H1 (cell line): ENCODE measurements around the gene TMEM255B. TPM values are rescaled to one million over a fixed set of nuclear protein-coding genes. Genes with fewer than 3 reads are reported as not detected.

Experiments
- CTCF ChIA-PET: fragments of 300-600 bp; sonication (Branson Sonifier 250); formaldehyde crosslinking; loops from one replicate; lab custom pipeline; 2021; ENCODE audit not compliant: partially characterized antibody; lab: Charles Lee
- POLR2A ChIA-PET: fragments of 300-600 bp; sonication (Branson Sonifier 250); formaldehyde crosslinking; loops from one replicate; lab custom pipeline; 2021; ENCODE audit warnings: inconsistent platforms; ENCODE audit not compliant: partially characterized antibody; lab: Charles Lee
- DNase-seq, 2 experiments: peaks; one replicate each; pipeline versions ENCODE4 v3.0.0 to v3.0.0-alpha.2; 2010 to 2022; ENCODE audit warnings: low spot score in 2 of 2, low read depth in 1 of 2, mixed read lengths in 1 of 2
- FAIRE-seq: peaks from 2 replicates; lab custom pipeline; 2011; peaks lifted over from hg19 to GRCh38; lab: Jason Lieb, UNC
- H2AFZ ChIP-seq: 2 replicates; pipeline ENCODE4 v1.8.1; 2012; ENCODE audit warnings: low read length, inconsistent platforms
- H2AK5ac ChIP-seq: 2 replicates; pipeline ENCODE4 v1.6.1; 2013; ENCODE audit warnings: low read depth, low read length
- H2BK120ac ChIP-seq: replicated peaks from 2 replicates; pipeline ENCODE3; 2013; ENCODE audit warnings: low read depth, low read length, inconsistent platforms
- H2BK12ac ChIP-seq: 2 replicates; pipeline ENCODE4 v1.6.1; 2013; ENCODE audit warnings: low read depth, low read length
- H2BK15ac ChIP-seq: 2 replicates; pipeline ENCODE4 v1.6.1; 2013; ENCODE audit warnings: low read length
- H2BK20ac ChIP-seq: 2 replicates; pipeline ENCODE4 v1.6.1; 2013; ENCODE audit warnings: low read length
- H2BK5ac ChIP-seq: 2 replicates; pipeline ENCODE4 v1.6.1; 2013; ENCODE audit warnings: low read depth, low read length
- H3K14ac ChIP-seq: 2 replicates; pipeline ENCODE4 v1.6.1; 2013; ENCODE audit warnings: inconsistent platforms; ENCODE audit not compliant: insufficient read length
- H3K18ac ChIP-seq: 2 replicates; pipeline ENCODE4 v1.6.1; 2013; ENCODE audit warnings: low read length; ENCODE audit errors: extremely low read depth
- H3K23ac ChIP-seq: 2 replicates; pipeline ENCODE4 v1.6.1; 2013; ENCODE audit warnings: inconsistent platforms; ENCODE audit not compliant: insufficient read length
- H3K23me2 ChIP-seq: 2 replicates; pipeline ENCODE4 v1.6.1; 2013; ENCODE audit warnings: low read depth, low read length
- H3K27ac ChIP-seq: 2 replicates; pipeline ENCODE4 v1.6.1; 2011; ENCODE audit warnings: low read depth, low read length, inconsistent platforms
- H3K27me3 ChIP-seq, 4 experiments: replicated peaks in 1 of 4; 1 replicate in 1 of 4; 2 replicates in 3 of 4; pipeline versions ENCODE4 v1.6.1 to v1.8.1; 2011 to 2013; ENCODE audit warnings: low read length in 3 of 4, mild to moderate bottlenecking in 3 of 4, inconsistent platforms in 2 of 4, mixed read lengths in 2 of 4, moderate library complexity in 1 of 4; ENCODE audit not compliant: control insufficient read depth in 3 of 4, insufficient read depth in 3 of 4; ENCODE audit errors: extremely low read depth in 1 of 4
- H3K36me3 ChIP-seq, 4 experiments: 2 replicates each; pipeline versions ENCODE4 v1.6.1 to v1.8.1; 2011 to 2013; ENCODE audit warnings: mild to moderate bottlenecking in 4 of 4, low read length in 3 of 4, moderate library complexity in 2 of 4, control low read depth in 1 of 4, inconsistent platforms in 1 of 4; ENCODE audit not compliant: insufficient read depth in 4 of 4, control insufficient read depth in 2 of 4
- H3K4ac ChIP-seq: replicated peaks from 2 replicates; pipeline ENCODE3; 2013; ENCODE audit warnings: low read length, low read depth, mixed read lengths, inconsistent platforms; ENCODE audit not compliant: insufficient read length
- H3K4me1 ChIP-seq, 4 experiments: replicated peaks in 1 of 4; 1 replicate in 1 of 4; 2 replicates in 3 of 4; pipeline versions ENCODE4 v1.6.1 to v1.8.1; 2011 to 2013; ENCODE audit warnings: low read length in 3 of 4, inconsistent platforms in 2 of 4, mixed read lengths in 1 of 4; ENCODE audit not compliant: insufficient read depth in 4 of 4, control insufficient read depth in 3 of 4
- H3K4me2 ChIP-seq, 2 experiments: 2 replicates each; pipeline versions ENCODE4 v1.6.1 to v1.8.1; 2011 to 2013; ENCODE audit warnings: low read depth in 2 of 2, low read length in 2 of 2, control low read depth in 1 of 2, inconsistent platforms in 1 of 2, mild to moderate bottlenecking in 1 of 2; ENCODE audit not compliant: insufficient read depth in 1 of 2
- H3K4me3 ChIP-seq, 4 experiments: fragments of 200-600, 300-600 bp in 1 of 4; sonication (generic), shearing (Covaris generic), sonication (Bioruptor Twin) in 1 of 4; 2 replicates each; pipeline versions ENCODE4 v1.5.1 to v1.8.1; 2011 to 2016; ENCODE audit warnings: low read length in 4 of 4, low read depth in 3 of 4, control low read depth in 2 of 4, inconsistent platforms in 2 of 4, mild to moderate bottlenecking in 2 of 4, mixed read lengths in 1 of 4, moderate library complexity in 1 of 4; ENCODE audit not compliant: insufficient read depth in 2 of 4; ENCODE audit errors: extremely low read depth in 1 of 4
- H3K56ac ChIP-seq: replicated peaks from 2 replicates; pipeline ENCODE3; 2013; ENCODE audit warnings: low read depth, mild to moderate bottlenecking, mixed read lengths, low read length, inconsistent platforms; ENCODE audit not compliant: insufficient read length
- H3K79me1 ChIP-seq: 2 replicates; pipeline ENCODE4 v1.6.1; 2013; ENCODE audit warnings: low read depth, low read length, control low read depth
- H3K79me2 ChIP-seq, 2 experiments: 2 replicates each; pipeline versions ENCODE4 v1.6.1 to v1.8.1; 2012 to 2013; ENCODE audit warnings: low read length in 2 of 2, mild to moderate bottlenecking in 2 of 2, inconsistent platforms in 1 of 2; ENCODE audit not compliant: insufficient read depth in 2 of 2, control insufficient read depth in 1 of 2
- H3K9ac ChIP-seq, 4 experiments: replicated peaks in 1 of 4; 1 replicate in 1 of 4; 2 replicates in 3 of 4; pipeline versions ENCODE4 v1.6.1 to v1.8.1; 2011 to 2013; ENCODE audit warnings: low read depth in 3 of 4, low read length in 3 of 4, control low read depth in 2 of 4, mild to moderate bottlenecking in 2 of 4, moderate library complexity in 2 of 4, inconsistent platforms in 1 of 4; ENCODE audit errors: extremely low read depth in 1 of 4
- H3K9me3 ChIP-seq, 2 experiments: 2 replicates each; pipeline versions ENCODE4 v1.6.1 to v1.8.1; 2012 to 2013; ENCODE audit warnings: mild to moderate bottlenecking in 2 of 2, moderate library complexity in 2 of 2, control low read depth in 1 of 2, inconsistent platforms in 1 of 2, low read depth in 1 of 2, low read length in 1 of 2, mixed read lengths in 1 of 2; ENCODE audit not compliant: insufficient read depth in 2 of 2
- H4K20me1 ChIP-seq, 2 experiments: replicated peaks in 1 of 2; 2 replicates each; pipeline versions ENCODE3 to v1.8.1; 2011 to 2013; ENCODE audit warnings: inconsistent platforms in 2 of 2, low read length in 2 of 2, mild to moderate bottlenecking in 1 of 2; ENCODE audit not compliant: insufficient read depth in 2 of 2, control insufficient read depth in 1 of 2
- H4K5ac ChIP-seq: 2 replicates; pipeline ENCODE4 v1.6.1; 2013; ENCODE audit warnings: low read length, low read depth, mixed read lengths, inconsistent platforms; ENCODE audit not compliant: insufficient read length
- H4K8ac ChIP-seq: 2 replicates; pipeline ENCODE4 v1.8.0; 2013; ENCODE audit warnings: mild to moderate bottlenecking, moderate library complexity, low read length, inconsistent platforms; ENCODE audit not compliant: insufficient read depth; ENCODE audit errors: extremely low read depth
- H4K91ac ChIP-seq: replicated peaks from 2 replicates; pipeline ENCODE3; 2013; ENCODE audit warnings: low read length, mixed read lengths, inconsistent platforms; ENCODE audit not compliant: insufficient read length
- POU5F1 ChIP-seq: IDR thresholded peaks from 2 replicates; pipeline ENCODE4 v1.6.1; 2011; ENCODE audit warnings: low read depth, mild to moderate bottlenecking, low read length, moderate library complexity
- RXRA ChIP-seq: IDR thresholded peaks from 2 replicates; pipeline ENCODE4 v1.6.1; 2011; ENCODE audit warnings: low read depth, mild to moderate bottlenecking, low read length, moderate library complexity; ENCODE audit not compliant: insufficient read depth
- SIRT6 ChIP-seq: IDR thresholded peaks from one replicate; pipeline ENCODE4 v1.7.1; 2012; ENCODE audit warnings: low read length, inconsistent platforms
- WGBS, 2 experiments: shearing (Covaris generic) in 1 of 2; methylation state at CpG; one replicate each; pipeline versions ENCODE4 v1.1.6 to v1.1.7; 2013 to 2015; ENCODE audit warnings: low lambda C conversion rate in 2 of 2, mixed read lengths in 2 of 2, inconsistent platforms in 1 of 2, low coverage in 1 of 2, missing lambda C conversion rate in 1 of 2; ENCODE audit not compliant: insufficient replicate concordance in 2 of 2, insufficient coverage in 1 of 2, insufficient read length in 1 of 2; ENCODE audit errors: extremely low coverage in 1 of 2, missing lambda C conversion rate in 1 of 2; 5-methylcytosine and 5-hydroxymethylcytosine counted together
- polyA plus RNA-seq, 7 experiments: library from polyadenylated mRNA; depleted of rRNA in 3 of 7; stranded (reverse) in 5 of 7; unstranded in 2 of 7; fragments of >200 nt in 5 of 7; fragments of 200-250 nt in 2 of 7; gene quantifications; 1 replicate in 5 of 7; 2 replicates in 1 of 7; 4 replicates in 1 of 7; pipeline versions ENCODE4 v1.2.1 to v1.2.3, GENCODE V29; 2011 to 2013; ENCODE audit warnings: missing spikeins in 2 of 7, mixed read lengths in 2 of 7
- total RNA-seq: library from RNA; stranded (reverse); fragmentation: NEBNext Ultra II Directional; extraction: Animal tissue kit (Norgen Biotek cat#: 25700); gene quantifications from 2 replicates; pipeline ENCODE4 v1.2.1, GENCODE V29; 2021

Gene TMEM255B
- total and polyA plus RNA-seq, 2 of the 8 experiments (the other 6 are each of a cell fraction or from before 2014, with no cell fraction given): 3.4 to 4.4 TPM

- DNase-seq (no peak), FAIRE-seq (no peak)
- Histone ChIP-seq H3K79me1 (no peaks in the 10 kb centered on the region), H3K79me2 (no peaks in the 10 kb centered on the region), H4K91ac (no peak overlapping the region), H3K56ac (no peak overlapping the region), H3K9me3 (no peaks in the 10 kb centered on the region), H3K14ac (no peak overlapping the region), H2BK5ac (no peak overlapping the region), H3K4me3 (no peak overlapping the region), H2BK20ac (0 out of 2 replicates have a peak overlapping the region, but pooled peaks have one; percentile 18), H2BK12ac (no peak overlapping the region), H3K18ac (no peak overlapping the region), H4K20me1 (no peaks in the 10 kb centered on the region), H2AFZ (no peak overlapping the region), H2BK15ac (no peak overlapping the region), H3K4me2 (no peak overlapping the region), H3K4me1 (peaks cover 0 to 8% (median 3%) of the 10 kb centered on the region in 4 experiments; a peak in 3 of 7 replicates), H4K8ac (no peak overlapping the region), H3K9ac (no peak overlapping the region; a peak in 1 of 7 replicates), H2AK5ac (no peak overlapping the region), H2BK120ac (no peak overlapping the region), H3K27ac (no peak overlapping the region), H3K23me2 (0 out of 2 replicates have a peak, but pooled peaks cover 2% of the 10 kb centered on the region), H4K5ac (no peak overlapping the region), H3K4ac (no peak overlapping the region), H3K27me3 (no peaks in the 10 kb centered on the region), H3K36me3 (no peaks in the 10 kb centered on the region), H3K23ac (no peak overlapping the region)
- WGBS, 2 experiments: 89% methylated on average over 16 of the region's 16 CpGs; no CpG with 5 or more reads in 1 of the 2 experiments
- ChIA-PET CTCF (interaction anchor here (0.6 to 3.9 kb wide), 17 partner anchors 9 to 427 kb away, joined by 3 to 32 read pairs (median 3); no protein-coding TSS in a partner anchor), POLR2A (no interaction called here)
- TF ChIP-seq RXRA (no peak), POU5F1 (no peak), SIRT6 (no peak)
Measured at GRCh38 chr13:113740661-113741060, 18.4 kb upstream of the TMEM255B start.
